Upper lobe of left lung (tissue), 6 donors: ENCODE measurements around the gene PREX1. TPM values are rescaled to one million over a fixed set of nuclear protein-coding genes. Genes with fewer than 3 reads are reported as not detected.

Experiments used
- ATAC-seq, 2 donors: fragments of 200-7000 bp; cut with Tn5 transposase; one replicate each; pipeline ENCODE4 v1.9.1; 2022; ENCODE audit warnings: mild to moderate bottlenecking in 2 of 2, moderate library complexity in 2 of 2; ENCODE audit not compliant: low FRiP score in 2 of 2
- DNase-seq, 2 donors: peaks; one replicate each; pipeline ENCODE4 v3.0.0-alpha.2; 2019 to 2020
- H3K27ac ChIP-seq, 4 donors: fragments of 200-600 bp; sonication (generic); one replicate each; pipeline ENCODE4 v1.5.1; 2016 to 2019
- H3K27me3 ChIP-seq, 4 donors: fragments of 200-600 bp; sonication (generic); one replicate each; pipeline ENCODE4 v1.5.1; 2017 to 2019
- H3K36me3 ChIP-seq, 4 donors: fragments of 200-600 bp; sonication (generic); one replicate each; pipeline ENCODE4 v1.5.1; 2016 to 2019
- H3K4me1 ChIP-seq, 4 donors: fragments of 200-600 bp; sonication (generic); one replicate each; pipeline ENCODE4 v1.5.1; 2018 to 2019
- H3K4me3 ChIP-seq, 4 donors: fragments of 200-600 bp; sonication (generic); one replicate each; pipeline ENCODE4 v1.5.1; 2017 to 2019; ENCODE audit warnings: mild to moderate bottlenecking in 2 of 4, moderate library complexity in 1 of 4
- H3K9me3 ChIP-seq, 4 donors: fragments of 200-600 bp; sonication (generic); one replicate each; pipeline ENCODE4 v1.5.1; 2018 to 2019
- EP300 ChIP-seq, 4 donors: sonication (generic); formaldehyde crosslinking; IDR thresholded peaks; one replicate each; pipeline ENCODE4 v1.5.1; 2017; ENCODE audit warnings: antibody characterized with exemption in 4 of 4, control low read depth in 2 of 4
- POLR2A ChIP-seq, 4 donors: fragments of 450-650 bp; IDR thresholded peaks; one replicate each; pipeline ENCODE4 v1.5.1; 2016 to 2017; ENCODE audit warnings: antibody characterized with exemption in 4 of 4, mild to moderate bottlenecking in 2 of 4
- POLR2AphosphoS5 ChIP-seq, 2 donors: sonication (generic); formaldehyde crosslinking; IDR thresholded peaks; one replicate each; pipeline ENCODE4 v1.5.1; 2017; ENCODE audit warnings: antibody characterized with exemption in 2 of 2
- WGBS, 2 donors: methylation state at CpG; one replicate each; pipeline ENCODE4 v1.1.5; 2017 to 2018; 5-methylcytosine and 5-hydroxymethylcytosine counted together
- total RNA-seq, 6 donors: library from RNA; depleted of rRNA in 4 of 6; stranded (reverse); fragments of >200 nt in 4 of 6; gene quantifications; one replicate each; pipeline versions ENCODE4 v1.1.0 to v1.2.1, GENCODE V29; 2016 to 2021
- TF ChIP-seq, protein P1 (sequence below), 6 experiments: fragments of 450-650 bp in 4 of 6; fragments of 200-600 bp in 2 of 6; sonication (generic) in 2 of 6; IDR thresholded peaks; one replicate each; pipeline ENCODE4 v1.5.1; 2016 to 2019; ENCODE audit warnings: antibody characterized with exemption in 6 of 6
- donor health status: DM: no; HTN: no; CAD: no; lungs with moderate emphysema.
- donor health status: DM: no; HTN: yes; CAD: no; lungs with severe emphysema.

Gene PREX1
- total RNA-seq, 6 donors from 2014 or later = 42.8 to 177 (median 74.6) TPM

DNA sequence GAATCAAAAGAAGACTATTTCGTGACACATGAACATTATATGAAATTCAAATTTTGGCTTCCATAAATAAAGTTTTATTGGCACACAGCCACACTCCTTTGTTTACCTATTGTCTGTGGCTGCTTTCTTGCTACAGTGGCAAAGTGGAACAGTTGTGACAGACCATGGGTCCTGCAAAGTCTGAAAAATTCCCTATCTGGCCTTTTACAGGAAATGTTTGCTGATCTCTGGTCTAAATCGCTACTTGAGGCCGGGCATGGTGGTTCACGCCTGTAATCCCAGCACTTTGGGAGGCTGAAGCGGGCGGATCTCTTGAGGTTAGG is 23.1 kb upstream of the PREX1 start:
- H3K27me3 ChIP-seq = no peaks in the 10 kb centered on the region
- 82 to 94% methylated on average over 6 of the region's 6 CpGs for WGBS, 2 donors

DNA sequence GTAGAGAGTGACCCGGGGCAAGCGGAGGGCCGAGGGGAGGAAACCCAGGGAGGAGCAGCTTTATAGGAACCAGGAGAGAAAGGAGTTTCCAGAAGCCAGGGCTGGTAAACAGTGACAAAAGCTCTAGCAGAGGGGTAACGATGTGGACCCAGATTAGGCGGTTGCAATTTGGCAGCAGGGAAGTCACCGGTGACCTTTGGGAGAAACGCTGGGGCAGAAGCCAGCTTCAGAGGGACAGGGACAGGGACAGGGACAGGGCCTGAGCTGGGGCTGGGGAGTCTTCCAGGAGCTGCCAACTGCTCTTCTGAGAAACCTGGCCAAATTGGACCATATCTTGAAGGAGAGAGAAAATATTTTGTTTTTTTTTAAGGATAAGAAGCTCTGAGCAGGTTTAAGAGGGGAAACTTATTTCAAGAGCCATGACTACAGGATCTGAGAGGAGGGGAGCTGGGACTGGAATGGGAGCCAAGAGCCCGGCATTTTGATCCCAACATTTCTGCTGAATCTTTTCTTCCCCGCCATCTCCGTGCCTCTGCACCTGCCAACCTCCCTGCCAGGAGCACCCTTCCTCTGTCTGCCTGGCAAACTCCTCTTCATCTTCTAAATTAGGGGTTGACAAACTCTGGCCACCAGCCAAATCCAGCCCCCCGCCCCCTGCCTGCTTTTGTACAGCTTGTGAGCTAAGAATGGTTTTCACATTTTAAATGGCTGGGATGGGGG is 22.6 kb upstream of the PREX1 start:
- 68 to 77% methylated on average over 11 of the region's 11 CpGs for WGBS, 2 donors
- Histone ChIP-seq H3K4me1 (peaks cover 0 to 12% (median 3%) of the 10 kb centered on the region in 4 donors), H3K4me3 (no peak overlapping the region), H3K27me3 (no peaks in the 10 kb centered on the region), H3K27ac (no peak overlapping the region), H3K36me3 (no peaks in the 10 kb centered on the region), H3K9me3 (no peaks in the 10 kb centered on the region)
- DNase-seq (no peak), ATAC-seq (no peak)
- TF ChIP-seq EP300 (IDR thresholded peaks at IDR 0.05) = no peak
- no peak for TF ChIP-seq POLR2A (IDR thresholded peaks at IDR 0.05)
- no peak for TF ChIP-seq POLR2AphosphoS5 (IDR thresholded peaks at IDR 0.05)
- TF ChIP-seq, protein P1, sequence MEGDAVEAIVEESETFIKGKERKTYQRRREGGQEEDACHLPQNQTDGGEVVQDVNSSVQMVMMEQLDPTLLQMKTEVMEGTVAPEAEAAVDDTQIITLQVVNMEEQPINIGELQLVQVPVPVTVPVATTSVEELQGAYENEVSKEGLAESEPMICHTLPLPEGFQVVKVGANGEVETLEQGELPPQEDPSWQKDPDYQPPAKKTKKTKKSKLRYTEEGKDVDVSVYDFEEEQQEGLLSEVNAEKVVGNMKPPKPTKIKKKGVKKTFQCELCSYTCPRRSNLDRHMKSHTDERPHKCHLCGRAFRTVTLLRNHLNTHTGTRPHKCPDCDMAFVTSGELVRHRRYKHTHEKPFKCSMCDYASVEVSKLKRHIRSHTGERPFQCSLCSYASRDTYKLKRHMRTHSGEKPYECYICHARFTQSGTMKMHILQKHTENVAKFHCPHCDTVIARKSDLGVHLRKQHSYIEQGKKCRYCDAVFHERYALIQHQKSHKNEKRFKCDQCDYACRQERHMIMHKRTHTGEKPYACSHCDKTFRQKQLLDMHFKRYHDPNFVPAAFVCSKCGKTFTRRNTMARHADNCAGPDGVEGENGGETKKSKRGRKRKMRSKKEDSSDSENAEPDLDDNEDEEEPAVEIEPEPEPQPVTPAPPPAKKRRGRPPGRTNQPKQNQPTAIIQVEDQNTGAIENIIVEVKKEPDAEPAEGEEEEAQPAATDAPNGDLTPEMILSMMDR (IDR thresholded peaks at IDR 0.05) = no peak

More for the DNA sequence above, 23.1 kb upstream of the PREX1 start:
- H3K4me3 ChIP-seq = no peak overlapping the region
- DNase-seq (no peak), ATAC-seq (no peak)
- H3K36me3 ChIP-seq = no peaks in the 10 kb centered on the region
- no peak for TF ChIP-seq EP300 (IDR thresholded peaks at IDR 0.05)
- TF ChIP-seq POLR2A (IDR thresholded peaks at IDR 0.05) = no peak
- TF ChIP-seq, protein P1 (IDR thresholded peaks at IDR 0.05) = no peak
- no peak for TF ChIP-seq POLR2AphosphoS5 (IDR thresholded peaks at IDR 0.05)
- no peak overlapping the region for H3K27ac ChIP-seq
- peaks cover 0 to 12% (median 3%) of the 10 kb centered on the region in 4 donors for H3K4me1 ChIP-seq
- H3K9me3 ChIP-seq = no peaks in the 10 kb centered on the region

DNA sequence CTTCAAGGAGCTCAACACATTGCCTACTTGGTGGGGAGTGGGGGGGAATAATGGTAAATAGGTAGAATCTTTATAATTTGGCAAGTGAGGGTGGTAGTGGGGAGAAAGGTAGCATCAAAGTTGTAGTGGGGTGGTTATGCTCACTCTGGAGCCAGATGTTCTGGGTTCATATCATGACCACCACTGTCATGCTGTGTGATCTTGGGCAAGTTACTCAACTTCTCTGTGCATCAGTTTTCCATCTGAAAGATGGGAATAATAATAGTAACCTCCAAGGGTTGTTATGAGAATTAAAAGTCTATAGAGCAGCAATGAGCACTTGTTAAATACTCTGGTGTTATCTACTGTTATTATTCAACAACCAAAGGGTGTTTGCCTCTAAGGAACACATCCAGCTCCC is 22.0 kb upstream of the PREX1 start:
- no peaks in the 10 kb centered on the region for H3K36me3 ChIP-seq
- H3K4me3 ChIP-seq = no peak overlapping the region
- no peak for DNase-seq
- TF ChIP-seq POLR2AphosphoS5 (IDR thresholded peaks at IDR 0.05) = no peak
- TF ChIP-seq, protein P1 (IDR thresholded peaks at IDR 0.05) = no peak
- TF ChIP-seq POLR2A (IDR thresholded peaks at IDR 0.05) = no peak
- TF ChIP-seq EP300 (IDR thresholded peaks at IDR 0.05) = no peak
- peaks cover 0 to 12% (median 3%) of the 10 kb centered on the region in 4 donors for H3K4me1 ChIP-seq
- H3K27me3 ChIP-seq = no peaks in the 10 kb centered on the region
- no peak overlapping the region for H3K27ac ChIP-seq
- no peak for ATAC-seq
- H3K9me3 ChIP-seq = no peaks in the 10 kb centered on the region

DNA sequence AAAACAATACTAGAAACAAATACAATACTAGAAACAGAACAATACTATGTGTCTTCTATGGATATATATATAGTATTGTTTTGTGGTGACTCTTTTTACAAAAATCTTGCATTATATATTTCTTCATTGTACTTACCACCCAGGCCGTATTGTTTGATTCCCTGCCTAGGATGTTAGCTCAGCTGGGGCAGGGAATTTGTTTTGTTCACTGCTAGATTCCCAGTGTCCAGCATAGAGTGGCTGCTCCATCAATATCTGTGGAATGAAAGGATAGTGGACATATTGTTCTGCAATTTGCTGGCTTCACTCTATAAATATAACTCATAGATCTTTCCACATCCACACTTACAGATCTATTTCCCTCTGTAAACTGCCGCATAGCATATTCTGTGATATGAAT is 21.5 kb upstream of the PREX1 start:
- H3K36me3 ChIP-seq = no peaks in the 10 kb centered on the region
- DNase-seq (no peak), ATAC-seq (no peak)
- no peaks in the 10 kb centered on the region for H3K27me3 ChIP-seq
- TF ChIP-seq EP300 (IDR thresholded peaks at IDR 0.05) = no peak
- TF ChIP-seq, protein P1 (IDR thresholded peaks at IDR 0.05) = no peak
- no peak for TF ChIP-seq POLR2A (IDR thresholded peaks at IDR 0.05)
- TF ChIP-seq POLR2AphosphoS5 (IDR thresholded peaks at IDR 0.05) = no peak
- no peak overlapping the region for H3K27ac ChIP-seq
- H3K4me3 ChIP-seq = no peak overlapping the region
- WGBS, 2 donors = 75 to 84% methylated on average over 2 of the region's 2 CpGs
- peaks cover 0 to 12% (median 3%) of the 10 kb centered on the region in 4 donors for H3K4me1 ChIP-seq
- no peaks in the 10 kb centered on the region for H3K9me3 ChIP-seq
